Cardiac fibroblast (primary cell): ENCODE results near the gene ELF1.

ENCODE experiments used
- DNase-seq, 2 donors: peaks; one replicate each; pipeline versions ENCODE4 v3.0.0 to v3.0.0-alpha.2; 2010; ENCODE audit warnings: low read depth in 2 of 2
- H3K4me3 ChIP-seq, 2 donors: replicated peaks in 1 of 2; 1 replicate in 1 of 2; 2 replicates in 1 of 2; pipeline ENCODE4 v1.5.1; 2011; ENCODE audit warnings: low read depth in 2 of 2, low read length in 2 of 2, mild to moderate bottlenecking in 2 of 2, moderate library complexity in 1 of 2
- CTCF ChIP-seq: IDR thresholded peaks from one replicate; pipeline ENCODE4 v1.5.1; 2011; ENCODE audit warnings: low read depth, mild to moderate bottlenecking, low read length, inconsistent platforms

Gene ELF1

GRCh38 chr13:40986101-40986856, 32.8 kb downstream of the ELF1 start:
- DNase-seq, result peak; percentile 28 to 51
- TF ChIP-seq CTCF, result no peak
- H3K4me3 ChIP-seq, result no peak overlapping the region

GRCh38 chr13:40985381-40986100, 33.6 kb downstream of the ELF1 start:
- no peak for TF ChIP-seq CTCF
- peak in 1 of 2 donors; percentile 8 for DNase-seq
- no peak overlapping the region for H3K4me3 ChIP-seq

- no peak for TF ChIP-seq CTCF
- DNase-seq, result peak in 1 of 2 donors; percentile 50
- peak overlapping the region in 1 of 2 donors; percentile 7 for H3K4me3 ChIP-seq
Measured at GRCh38 chr13:40984668-40985366, 34.3 kb downstream of the ELF1 start.

GRCh38 chr13:40983725-40984667, 35.1 kb downstream of the ELF1 start:
- TF ChIP-seq CTCF, result no peak
- DNase-seq, result peak in 1 of 2 donors; percentile 4
- H3K4me3 ChIP-seq, result no peak overlapping the region

- TF ChIP-seq CTCF, result no peak
- H3K4me3 ChIP-seq, result no peak overlapping the region
- DNase-seq, result peak; percentile 33 to 57
Measured at GRCh38 chr13:40983259-40983658, 35.9 kb downstream of the ELF1 start.

GRCh38 chr13:40982772-40983171, 36.3 kb downstream of the ELF1 start:
- TF ChIP-seq CTCF, result no peak
- H3K4me3 ChIP-seq, result peak overlapping the region in 1 of 2 donors; percentile 18
- DNase-seq, result peak; percentile 85 to 93
